Measurements from ENCODE around the gene NAB2.

NAB2 gene

GRCh38 chr12:57138526-57139272 is 49.8 kb downstream of the NAB2 start:
- DNase-seq, result no peak

GRCh38 chr12:57139796-57140649 is 51.1 kb downstream of the NAB2 start:
- DNase-seq, result no peak

GRCh38 chr12:57141249-57141648 is 52.3 kb downstream of the NAB2 start:
- DNase-seq, result no peak

- DNase-seq, result no peak
Measured at GRCh38 chr12:57142121-57142520, 53.2 kb downstream of the NAB2 start.

GRCh38 chr12:57142727-57143126 is 53.8 kb downstream of the NAB2 start:
- DNase-seq, result no peak

GRCh38 chr12:57143454-57143853 is 54.5 kb downstream of the NAB2 start:
- no peak for DNase-seq
